CD4-positive, alpha-beta T cell treated with Interferon gamma for 1 hour (primary cell): ENCODE data around the gene PEF1.

Source experiments
- DNase-seq: peaks from one replicate; pipeline ENCODE4 v3.0.0-alpha.2; 2020

Gene PEF1

GRCh38 chr1:31581821-31582810, 62.6 kb downstream of the PEF1 start:
- DNase-seq, result no peak

- no peak for DNase-seq
Measured at GRCh38 chr1:31580891-31581603, 63.6 kb downstream of the PEF1 start.

GRCh38 chr1:31580513-31580870, 64.2 kb downstream of the PEF1 start:
- no peak for DNase-seq
